Amygdala (tissue), 56 donors: ENCODE results near the gene MYL2.

Experiments
- DNase-seq, 56 donors: peaks; one replicate each; lab custom pipeline; 2025; lab: John Stamatoyannopoulos, UW

MYL2 gene

GRCh38 chr12:110930348-110931314 lies 10.3 kb upstream of the MYL2 start:
- no peak for DNase-seq

DNA sequence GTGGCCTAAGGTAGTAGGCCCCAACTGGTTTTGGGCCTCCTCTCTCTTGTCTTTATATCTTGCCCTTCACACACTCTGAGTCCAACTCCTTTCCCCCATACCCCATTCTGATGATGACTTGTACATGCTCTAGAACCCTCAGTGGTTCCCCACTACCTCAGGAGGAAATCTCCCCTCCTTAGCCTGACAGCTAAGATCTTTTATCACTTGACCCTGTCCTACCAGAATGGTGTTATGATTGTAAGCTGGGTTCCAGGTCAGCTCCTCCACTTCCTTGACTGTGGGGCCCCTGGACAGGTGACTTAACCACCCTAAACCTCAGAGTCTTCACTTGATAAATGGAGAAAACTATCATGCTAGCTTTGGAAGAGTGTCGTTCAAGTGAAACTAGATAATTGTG lies 9.4 kb upstream of the MYL2 start:
- no peak for DNase-seq

GRCh38 chr12:110928700-110929099 lies 8.3 kb upstream of the MYL2 start:
- DNase-seq = no peak

GRCh38 chr12:110927546-110927945 lies 7.2 kb upstream of the MYL2 start:
- DNase-seq = no peak

GRCh38 chr12:110923692-110924334 lies 3.4 kb upstream of the MYL2 start:
- no peak for DNase-seq

GRCh38 chr12:110923192-110923591 lies 2.8 kb upstream of the MYL2 start:
- no peak for DNase-seq

DNA sequence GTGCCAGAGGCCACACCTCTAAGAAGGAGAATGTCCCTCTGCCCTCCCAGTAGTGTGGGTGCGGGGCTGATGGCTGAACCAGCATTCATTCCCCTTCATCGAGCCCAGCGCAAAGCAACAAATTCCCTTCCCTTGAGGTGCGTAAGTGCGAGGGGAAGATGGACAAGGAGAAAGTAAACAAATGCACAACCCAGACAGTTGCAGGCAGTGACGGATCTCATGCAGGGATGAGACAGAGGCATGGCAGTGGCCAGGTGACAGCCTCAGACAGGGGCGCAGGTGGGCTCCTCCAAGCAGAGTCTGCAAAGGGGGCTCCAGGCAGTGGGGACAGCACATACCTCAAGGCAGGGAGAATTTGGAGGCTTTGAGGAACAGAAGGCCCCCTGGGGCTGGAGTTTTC lies 2.3 kb upstream of the MYL2 start:
- no peak for DNase-seq

GRCh38 chr12:110921262-110921661 lies 883 bp upstream of the MYL2 start:
- DNase-seq = peak in 1 of 56 donors; percentile 7

GRCh38 chr12:110919720-110920119 lies 659 bp downstream of the MYL2 start:
- DNase-seq = no peak

- DNase-seq = no peak
Observed at GRCh38 chr12:110917961-110918360, 2.4 kb downstream of the MYL2 start.

DNA sequence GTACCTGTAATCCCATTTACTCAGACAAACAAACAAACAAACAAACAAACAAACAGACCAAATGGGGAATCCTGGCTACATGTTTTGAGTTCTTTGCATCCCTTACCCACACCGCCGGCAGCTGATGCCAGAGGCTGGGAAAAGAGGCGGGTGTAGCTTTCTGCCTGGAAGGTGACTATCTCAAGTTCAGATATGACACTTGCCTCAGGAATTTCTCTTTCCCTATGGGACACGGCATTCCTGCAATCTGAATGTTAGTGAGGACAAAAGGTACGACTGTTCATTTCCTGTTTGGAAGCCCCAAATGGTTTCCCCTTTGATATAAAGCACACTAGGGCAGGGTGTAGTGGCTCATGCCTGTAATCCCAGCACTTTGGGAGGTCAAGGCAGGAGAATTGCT lies 2.9 kb downstream of the MYL2 start:
- DNase-seq = no peak

- no peak for DNase-seq
Observed at GRCh38 chr12:110916295-110916875, 4.0 kb downstream of the MYL2 start.

DNA sequence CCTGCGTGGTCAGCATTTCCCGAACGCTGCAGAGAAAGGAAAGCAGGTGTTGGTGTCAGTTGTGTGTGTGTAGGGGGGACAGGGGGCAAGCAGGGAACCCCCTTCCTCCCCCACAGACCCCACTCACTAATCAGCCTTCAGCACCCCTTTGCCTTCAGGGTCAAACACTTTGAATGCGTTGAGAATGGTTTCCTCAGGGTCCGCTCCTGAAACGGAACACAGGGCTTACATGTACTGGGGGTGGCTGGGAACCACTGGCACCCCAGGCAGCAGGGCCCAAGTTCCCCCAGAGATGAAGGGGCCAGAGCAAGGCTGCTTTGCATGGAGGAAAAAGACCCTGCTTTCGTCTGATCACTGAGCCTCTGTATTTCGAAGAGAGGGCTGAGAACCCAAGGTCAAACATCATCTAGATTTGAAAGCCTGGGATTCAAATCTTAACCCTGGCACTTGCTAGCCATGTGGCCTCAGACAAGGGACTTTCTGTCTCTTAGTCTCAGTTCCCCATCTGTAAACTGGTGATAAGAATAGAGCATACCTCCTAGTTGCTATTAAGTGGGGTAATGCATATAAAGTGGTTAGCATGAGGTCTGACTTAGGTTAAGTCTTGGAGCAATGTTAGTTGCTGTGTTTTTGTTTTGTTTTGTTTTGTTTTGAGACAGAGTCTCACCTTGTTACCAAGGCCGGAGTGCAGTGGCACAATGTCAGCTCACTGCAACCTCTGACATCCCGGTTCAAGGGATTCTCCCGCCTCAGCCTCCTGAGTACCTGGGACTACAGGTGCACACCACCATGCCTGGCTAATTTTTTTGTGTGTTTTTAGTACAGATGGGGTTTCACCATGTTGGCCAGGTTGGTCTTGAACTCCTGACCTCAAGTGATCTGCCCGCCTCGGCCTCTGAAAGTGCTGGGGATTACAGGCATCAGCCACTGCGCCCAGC lies 7.0 kb downstream of the MYL2 start:
- DNase-seq = no peak

DNA sequence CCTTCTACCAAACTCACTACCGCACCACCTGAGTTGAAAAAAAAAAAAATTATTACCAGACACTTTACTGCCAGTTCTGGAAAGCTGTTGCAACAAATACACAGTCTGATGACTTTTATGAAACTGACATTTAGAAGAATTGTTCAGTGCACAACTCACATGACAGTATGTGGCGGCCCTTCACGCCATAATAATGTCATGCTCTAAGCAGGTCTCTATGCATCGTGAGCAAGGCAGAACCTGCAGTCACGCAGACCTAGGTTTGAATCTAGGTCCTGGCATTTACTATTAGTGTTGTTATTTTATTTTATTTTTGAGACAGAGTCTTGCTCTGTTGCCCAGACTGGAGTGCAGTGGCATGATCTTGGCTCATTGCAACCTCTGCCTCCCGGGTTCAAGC lies 8.1 kb downstream of the MYL2 start:
- DNase-seq = no peak

GRCh38 chr12:110908377-110909152 lies 11.8 kb downstream of the MYL2 start:
- no peak for DNase-seq

DNA sequence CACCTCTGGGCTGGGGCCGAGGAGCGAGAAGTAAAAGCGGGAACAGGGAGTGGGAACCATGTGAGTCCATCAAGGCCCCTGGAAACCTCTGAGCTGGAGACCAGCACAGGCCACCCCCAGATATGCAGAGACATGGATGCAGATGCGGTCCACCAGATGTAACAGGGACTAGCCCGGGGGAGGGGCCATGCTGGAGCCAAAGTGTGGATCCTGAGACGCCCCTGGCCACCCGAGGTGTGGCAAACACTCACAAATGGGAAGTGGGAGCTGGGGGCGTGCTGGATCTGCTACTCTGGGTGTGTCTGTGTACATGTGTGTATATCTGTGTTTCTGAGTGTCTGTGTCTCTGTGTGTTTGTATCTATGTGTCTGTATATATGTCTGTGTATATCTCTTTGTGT lies 12.8 kb downstream of the MYL2 start:
- no peak for DNase-seq

GRCh38 chr12:110906985-110907384 lies 13.4 kb downstream of the MYL2 start:
- DNase-seq = no peak

- no peak for DNase-seq
Observed at GRCh38 chr12:110906516-110906915, 13.9 kb downstream of the MYL2 start.

DNA sequence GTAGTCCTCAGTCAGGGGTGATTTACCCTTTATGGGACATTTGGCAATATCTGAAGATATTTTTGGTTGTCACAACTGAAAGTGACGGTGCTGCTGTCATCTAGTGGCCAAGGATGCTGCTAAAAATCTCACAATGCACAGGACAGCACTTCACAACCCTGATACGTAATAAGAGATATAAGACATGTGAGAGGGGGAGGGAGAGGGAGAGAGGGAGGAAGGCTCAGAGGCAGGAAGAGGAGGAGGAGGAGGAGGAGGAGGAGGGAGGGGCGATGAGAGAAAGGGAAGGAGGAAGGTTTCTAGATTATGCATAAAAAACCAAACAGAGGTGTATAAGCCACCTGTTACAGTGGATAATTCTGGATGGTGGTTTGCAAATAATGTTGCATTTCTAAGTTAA lies 14.3 kb downstream of the MYL2 start:
- DNase-seq = no peak

DNA sequence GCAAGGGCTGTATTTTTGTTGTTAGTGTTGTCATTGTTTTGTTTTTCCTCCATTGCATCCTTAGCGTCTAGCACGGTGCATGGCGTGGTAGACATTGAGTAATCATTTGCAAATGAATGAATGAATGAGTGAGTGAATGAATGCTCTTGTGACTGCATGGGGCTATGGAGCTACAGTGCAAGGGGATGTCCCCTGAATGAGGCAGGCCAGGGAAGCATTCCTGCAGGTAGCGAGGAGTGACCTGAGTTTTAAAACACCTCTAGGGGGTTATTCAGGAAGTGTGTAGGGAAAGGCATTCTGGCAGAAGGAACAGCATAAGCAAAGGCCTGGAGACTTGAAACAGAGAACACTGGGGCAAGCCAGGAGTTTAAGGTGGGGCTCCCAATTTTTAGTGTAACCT lies 16.9 kb downstream of the MYL2 start:
- DNase-seq = no peak
